GM21367 (cell line): ENCODE data around the gene RNU1-4.
"Not testable (repeated sequence)": the region's sequence is repeated elsewhere in the genome, so short reads cannot be mapped to it uniquely, and the experiment has no call there.

Experiments
- ATAC-seq: cut with Tn5 transposase; IDR thresholded peaks from one replicate; pipeline ENCODE4 v1.9.1; 2021; ENCODE audit not compliant: unreplicated experiment

The RNU1-4 gene

DNA sequence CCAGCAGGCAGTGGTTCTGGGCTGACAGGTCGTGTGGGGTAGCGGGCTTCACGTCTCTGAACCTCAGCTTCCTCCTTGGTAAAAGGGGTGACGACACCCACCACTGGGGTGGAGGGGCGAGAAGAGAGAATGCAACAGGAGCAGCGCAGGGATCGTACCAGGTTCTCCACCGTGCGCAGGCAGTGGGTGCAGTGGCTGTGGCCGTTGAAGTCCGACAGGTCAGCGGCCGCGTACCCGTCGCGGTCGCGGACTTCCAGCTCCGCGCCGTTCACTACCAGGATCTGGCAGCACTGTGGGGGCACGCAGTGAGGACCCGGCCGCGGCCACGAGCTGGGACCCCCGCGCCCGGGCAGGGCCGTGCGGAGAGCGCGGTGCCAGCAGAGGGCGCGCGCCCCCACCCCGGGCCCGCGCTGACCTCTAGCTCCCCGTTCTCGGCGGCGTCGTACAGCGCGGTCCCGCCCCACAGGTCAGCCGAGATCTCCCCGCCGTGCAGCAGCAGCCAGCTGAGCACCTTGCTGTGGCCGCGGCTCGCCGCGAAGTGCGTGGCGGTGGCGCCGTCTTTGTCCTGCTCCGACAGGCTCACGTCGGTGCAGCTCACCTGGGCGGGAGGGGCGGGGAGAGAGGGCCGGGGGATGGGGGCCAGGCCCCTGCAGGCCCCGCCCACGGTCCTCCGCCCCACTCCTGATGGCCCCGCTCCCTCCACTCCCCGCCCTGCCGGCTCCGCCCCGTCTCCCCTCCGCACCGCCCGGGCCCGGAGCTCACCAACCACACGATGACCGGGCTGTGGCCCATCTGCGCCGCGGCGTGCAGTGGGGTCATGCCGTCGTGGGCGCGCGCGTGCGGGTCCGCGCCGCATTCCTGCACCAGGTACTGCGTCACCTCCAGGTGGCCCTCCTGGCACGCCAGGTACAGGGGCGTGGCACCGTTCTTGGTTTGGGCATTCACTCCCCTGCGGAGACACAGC, 32.9 kb upstream of the RNU1-4 start:
- not testable (repeated sequence) for ATAC-seq

GRCh38 chr1:16708704-16709103, 31.6 kb upstream of the RNU1-4 start:
- not testable (repeated sequence) for ATAC-seq

DNA sequence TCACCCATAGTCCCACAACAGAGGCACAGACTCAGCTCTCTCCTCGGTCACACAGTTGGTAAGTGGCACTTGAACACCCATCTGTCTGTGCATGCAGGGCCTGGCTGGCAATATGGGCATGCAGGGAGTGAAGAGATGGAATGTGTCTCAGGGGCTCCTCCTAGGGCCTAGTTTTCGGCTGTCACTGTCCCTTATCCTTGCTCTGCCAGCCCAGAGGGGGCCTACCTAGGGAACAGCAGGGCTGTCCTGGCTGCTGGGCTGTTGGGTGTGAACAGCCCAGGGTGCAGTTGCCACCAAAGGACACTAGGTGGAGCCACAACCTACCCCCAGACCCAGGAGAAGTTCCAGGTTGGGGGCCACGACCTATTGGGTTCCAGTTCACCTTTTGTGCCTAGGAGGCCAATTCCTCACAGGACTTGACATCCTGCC, 30.6 kb upstream of the RNU1-4 start:
- peak; percentile 50 for ATAC-seq

DNA sequence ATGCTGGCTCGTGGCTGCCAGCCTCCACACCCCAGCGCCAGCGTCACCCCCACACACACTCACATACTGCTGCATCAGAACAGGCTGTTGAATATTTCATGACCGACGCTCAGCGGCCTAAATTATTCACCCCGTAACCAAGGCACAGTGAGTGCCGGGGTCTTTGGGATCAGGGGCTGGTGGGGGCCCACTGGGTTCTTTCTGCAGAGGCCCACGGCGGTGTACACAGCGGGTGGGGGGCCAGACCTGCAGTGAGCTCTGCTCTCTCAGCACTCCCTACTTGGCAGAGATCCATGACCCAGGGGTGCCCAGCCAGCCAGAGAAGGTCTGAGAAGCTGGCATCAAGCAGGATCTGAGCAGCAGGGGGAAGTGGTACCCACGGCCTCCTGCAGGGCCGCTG, 29.7 kb upstream of the RNU1-4 start:
- ATAC-seq = not testable (repeated sequence)

GRCh38 chr1:16712131-16712530, 28.2 kb upstream of the RNU1-4 start:
- not testable (repeated sequence) for ATAC-seq

- not testable (repeated sequence) for ATAC-seq
Measured at GRCh38 chr1:16712582-16712981, 27.7 kb upstream of the RNU1-4 start.

- ATAC-seq = not testable (repeated sequence)
Measured at GRCh38 chr1:16712984-16713383, 27.3 kb upstream of the RNU1-4 start.

DNA sequence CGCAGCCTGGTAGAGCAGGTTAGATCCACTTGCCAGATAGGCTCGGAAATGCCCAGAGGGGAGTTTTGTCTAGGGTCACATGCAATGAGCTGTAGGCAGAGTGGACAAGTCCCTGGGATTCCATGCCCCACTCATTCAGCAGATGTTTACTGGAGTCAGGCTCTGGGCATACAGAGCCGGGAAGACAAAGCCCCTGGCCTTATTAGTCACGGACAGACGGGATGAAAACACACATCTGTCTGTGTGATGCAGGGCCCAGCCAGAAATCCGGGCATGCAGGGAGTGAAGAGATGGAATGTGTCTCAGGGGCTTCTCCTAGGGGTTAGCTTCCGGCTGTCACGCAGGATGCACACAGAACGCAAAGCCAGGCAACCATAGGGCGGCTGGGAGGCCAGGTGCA, 26.8 kb upstream of the RNU1-4 start:
- ATAC-seq = not testable (repeated sequence)

DNA sequence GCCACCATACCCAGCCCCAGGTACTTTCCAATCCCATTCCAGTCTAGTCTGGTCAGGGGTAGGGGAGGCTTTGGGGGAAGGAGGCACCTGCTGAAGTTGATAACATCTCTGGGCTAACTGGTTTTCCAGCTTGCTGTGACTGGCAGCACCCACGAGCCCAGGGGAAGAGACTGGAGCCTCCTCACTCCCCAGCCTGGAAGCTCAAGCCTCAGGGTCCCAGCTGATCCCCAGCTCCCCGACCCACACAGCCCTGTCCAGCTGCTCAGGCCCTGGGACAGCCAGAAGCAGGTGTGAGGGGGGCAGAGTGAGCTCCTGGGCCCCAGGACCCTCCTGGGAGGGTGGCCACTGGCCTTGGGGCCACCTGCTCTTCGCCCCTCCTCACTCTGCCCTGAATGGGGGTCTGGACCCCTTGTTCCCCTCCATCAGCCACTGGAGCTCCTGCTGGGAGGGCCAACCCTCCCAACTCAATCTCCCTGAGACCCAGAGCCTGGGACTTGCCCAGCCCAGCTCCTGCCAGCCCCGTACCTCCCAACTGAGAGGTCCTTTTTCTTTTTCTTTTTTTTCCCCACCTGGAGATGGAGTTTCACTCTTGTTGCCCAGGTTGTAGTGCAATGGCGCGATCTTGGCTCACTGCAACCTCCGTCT, 23.5 kb upstream of the RNU1-4 start:
- ATAC-seq = no peak

- no peak for ATAC-seq
Measured at GRCh38 chr1:16717336-16718098, 22.8 kb upstream of the RNU1-4 start.

DNA sequence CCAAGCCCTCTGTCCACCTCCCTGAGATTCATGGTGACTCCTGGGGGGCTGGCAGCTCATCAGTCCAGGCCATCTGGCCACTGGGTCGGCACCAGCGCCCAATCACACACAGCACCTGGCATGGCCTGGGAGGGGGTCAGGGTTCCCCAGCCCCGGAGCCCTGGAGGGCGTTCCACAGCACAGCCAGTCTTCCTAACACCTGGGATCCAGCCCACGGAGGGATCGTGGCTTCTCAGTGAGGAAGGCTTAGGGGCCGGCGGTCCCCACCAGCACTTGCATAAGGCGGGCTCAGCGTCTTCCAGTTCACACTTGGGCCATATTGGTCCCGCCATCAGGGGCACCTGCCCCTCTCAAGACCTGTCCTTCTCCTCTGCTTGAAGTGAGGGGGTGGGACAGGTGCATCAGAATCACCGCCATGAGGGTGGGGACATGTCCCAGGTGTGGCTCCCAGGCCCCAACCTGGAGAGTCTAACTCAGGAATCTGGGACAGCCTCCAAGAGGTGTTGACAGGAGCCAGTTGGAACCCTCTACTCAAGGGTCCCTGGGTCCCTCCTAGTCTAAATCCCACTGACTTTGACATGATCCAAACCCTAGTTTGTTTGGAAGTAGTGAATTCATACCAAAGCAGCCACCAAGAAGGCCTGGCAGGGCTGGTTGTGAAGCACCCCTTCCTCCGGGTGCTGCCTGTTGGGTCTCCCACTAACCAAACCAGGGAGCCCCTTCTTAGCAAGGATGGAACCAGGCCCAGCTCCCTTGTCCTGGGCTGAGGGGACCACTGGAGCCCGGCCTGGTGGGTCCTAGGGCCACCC, 22.0 kb upstream of the RNU1-4 start:
- ATAC-seq = not testable (repeated sequence)

DNA sequence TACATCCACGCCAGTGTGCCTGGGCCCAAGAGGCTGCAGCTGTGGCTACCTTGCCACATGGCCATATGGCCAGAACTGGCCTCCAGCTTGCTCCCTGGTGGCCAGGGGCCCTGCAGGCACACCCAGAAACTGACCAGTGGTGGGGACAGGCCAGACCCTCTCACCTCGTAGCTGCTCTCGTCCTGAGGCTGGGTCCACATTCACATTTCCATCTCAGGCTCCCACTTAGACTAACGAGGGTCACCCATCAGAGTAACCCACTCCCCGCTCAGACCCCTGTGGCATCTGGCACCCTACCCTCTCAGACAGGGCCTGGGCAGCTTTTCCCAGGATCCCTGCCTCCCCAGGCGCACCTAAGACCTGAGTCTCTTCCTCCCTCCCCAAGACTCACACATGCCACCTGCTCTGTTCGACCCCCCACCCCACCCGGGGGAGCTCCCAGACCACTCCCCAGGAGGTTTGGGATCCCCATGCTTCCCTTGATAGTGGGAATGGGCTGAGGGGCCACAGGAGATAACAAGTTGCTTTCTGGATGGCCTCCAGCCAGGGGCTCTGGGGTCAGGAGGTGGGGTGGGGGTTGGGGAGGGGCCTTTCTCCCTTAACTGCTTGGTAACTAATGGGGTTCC, 21.3 kb upstream of the RNU1-4 start:
- no peak for ATAC-seq

- ATAC-seq = no peak
Measured at GRCh38 chr1:16719571-16720350, 20.6 kb upstream of the RNU1-4 start.

- ATAC-seq = no peak
Measured at GRCh38 chr1:16720351-16721223, 19.7 kb upstream of the RNU1-4 start.

GRCh38 chr1:16721871-16722641, 18.3 kb upstream of the RNU1-4 start:
- ATAC-seq = no peak

- ATAC-seq = no peak
Measured at GRCh38 chr1:16724718-16725438, 15.4 kb upstream of the RNU1-4 start.
